Muscle layer of colon (tissue), 2 donors: ENCODE results near the gene SLC66A1.
"Not testable (repeated sequence)": the region's sequence is repeated elsewhere in the genome, so short reads cannot be mapped to it uniquely, and the experiment has no call there.

Experiments used
- H3K27ac ChIP-seq: one replicate; pipeline ENCODE4 v1.7.0; 2013; ENCODE audit warnings: low read depth, mild to moderate bottlenecking, low read length, moderate library complexity
- H3K27me3 ChIP-seq, 2 donors: one replicate each; pipeline ENCODE4 v1.7.0; 2013; ENCODE audit warnings: low read length in 2 of 2, mild to moderate bottlenecking in 2 of 2; ENCODE audit not compliant: insufficient read depth in 2 of 2, control insufficient read depth in 1 of 2
- H3K36me3 ChIP-seq: one replicate; pipeline ENCODE4 v1.7.0; 2013; ENCODE audit warnings: mild to moderate bottlenecking, low read length; ENCODE audit not compliant: insufficient read depth
- H3K4me1 ChIP-seq: one replicate; pipeline ENCODE4 v1.7.0; 2013; ENCODE audit warnings: mild to moderate bottlenecking, low read length; ENCODE audit not compliant: insufficient read depth
- H3K4me3 ChIP-seq, 2 donors: one replicate each; pipeline ENCODE4 v1.7.0; 2013; ENCODE audit warnings: low read length in 2 of 2, low read depth in 1 of 2, mild to moderate bottlenecking in 1 of 2, moderate library complexity in 1 of 2
- H3K9ac ChIP-seq: one replicate; pipeline ENCODE4 v1.7.0; 2013; ENCODE audit warnings: low read length
- H3K9me3 ChIP-seq: one replicate; pipeline ENCODE4 v1.7.0; 2013; ENCODE audit warnings: mild to moderate bottlenecking, low read length
- donor health status: abdominal sarcoma.
- donor health status: Adenocarcinoma of cecum.

Gene SLC66A1

DNA sequence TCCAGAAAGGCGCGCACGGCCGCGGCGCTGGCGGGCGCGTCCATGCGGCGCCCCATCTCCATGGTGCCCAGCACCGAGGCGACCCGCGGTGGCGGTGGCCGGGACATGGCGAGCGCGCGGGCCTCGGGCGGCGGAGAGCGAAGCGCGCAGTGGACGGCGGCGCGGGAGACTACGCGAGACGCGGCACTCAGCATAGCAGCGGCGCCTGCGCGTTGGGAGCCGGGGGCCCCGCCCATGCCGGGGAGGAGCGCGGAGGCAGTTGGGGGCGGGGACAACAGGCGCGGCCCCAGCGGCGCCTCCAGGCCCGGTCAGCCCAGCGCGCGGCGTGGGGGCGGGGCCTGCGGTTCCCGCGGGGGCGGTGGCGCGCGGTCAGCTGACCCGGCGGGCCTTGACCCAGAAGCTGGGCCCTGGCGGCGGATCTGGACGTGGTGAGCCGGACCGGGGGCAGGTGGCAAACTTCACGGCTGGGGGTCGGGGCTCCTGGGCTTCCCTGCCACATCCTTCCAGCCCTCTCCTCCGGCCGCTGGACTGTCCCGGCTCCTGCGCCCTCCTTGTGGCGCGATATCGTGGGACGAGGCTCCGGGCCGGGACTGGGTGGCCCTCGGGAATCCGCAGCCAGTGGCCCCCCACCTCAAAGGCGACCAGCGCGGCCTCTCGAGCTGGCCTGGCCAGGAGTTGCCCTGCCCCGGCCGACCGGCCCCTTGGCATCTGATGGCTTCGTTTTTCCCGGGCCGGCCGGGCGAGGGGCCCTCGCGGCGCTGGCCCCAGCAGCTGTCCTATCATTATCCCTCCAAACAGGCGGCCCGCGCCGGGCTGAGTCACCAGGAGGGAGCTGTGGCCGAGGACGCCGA lies at the start of gene SLC66A1, which contains the start of gene AKR7A2:
Gene SLC66A1, plus strand, starts transcription at position 396 of the 851 bp plus-strand sequence. CDS start 5,352 bp downstream, outside the sequence.
Gene AKR7A2, minus strand, starts transcription at position 214 of the 851 bp plus-strand sequence. Its CDS starts 20 bp downstream, at position 194.
- H3K4me3 ChIP-seq, result peak within 1 kb of the TSS; percentile 81 to 88
- H3K4me1 ChIP-seq, result peaks cover 23% of the 10 kb centered on the region
- peaks cover 22% of the 10 kb centered on the region for H3K36me3 ChIP-seq
- H3K27me3 ChIP-seq, result no peaks in the 10 kb centered on the region
- no peaks in the 10 kb centered on the region for H3K9me3 ChIP-seq
- peak within 1 kb of the TSS; percentile 68 for H3K9ac ChIP-seq
- H3K27ac ChIP-seq, result peak within 1 kb of the TSS; percentile 85

DNA sequence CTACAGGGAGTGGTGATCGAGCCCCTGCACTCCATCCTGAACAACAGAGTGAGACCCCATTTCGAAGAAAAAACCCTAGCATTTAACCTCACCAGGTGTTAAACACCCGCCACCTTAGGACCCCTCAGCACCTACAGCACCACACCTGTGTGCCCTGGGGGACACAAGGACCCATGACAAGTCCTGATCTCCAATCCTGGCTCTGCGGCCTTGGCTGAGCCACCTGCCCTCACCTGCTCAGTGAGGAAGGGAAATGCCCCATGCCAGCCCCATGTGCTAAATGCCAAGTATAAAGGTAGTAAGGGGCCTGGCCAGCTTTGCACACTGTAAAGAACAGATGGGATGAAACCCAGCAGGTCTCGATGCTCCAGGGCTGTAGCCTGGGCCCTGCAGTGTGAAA lies 49.4 kb upstream of the SLC66A1 start:
- H3K9ac ChIP-seq, result no peak overlapping the region
- no peaks in the 10 kb centered on the region for H3K9me3 ChIP-seq
- H3K36me3 ChIP-seq, result peaks cover 19% of the 10 kb centered on the region
- H3K27ac ChIP-seq, result no peak overlapping the region
- no peaks in the 10 kb centered on the region for H3K27me3 ChIP-seq
- no peak overlapping the region for H3K4me3 ChIP-seq
- H3K4me1 ChIP-seq, result no peaks in the 10 kb centered on the region

- Histone ChIP-seq H3K27me3 (no peaks in the 10 kb centered on the region), H3K27ac (no peak overlapping the region), H3K9ac (no peak overlapping the region), H3K9me3 (no peaks in the 10 kb centered on the region), H3K4me3 (no peak overlapping the region), H3K36me3 (no peaks in the 10 kb centered on the region), H3K4me1 (no peaks in the 10 kb centered on the region)
These were observed 43.7 kb upstream of the SLC66A1 start for GRCh38 chr1:19268445-19268844.

- not testable (repeated sequence) for H3K9ac ChIP-seq, H3K36me3 ChIP-seq, H3K4me1 ChIP-seq, H3K9me3 ChIP-seq, H3K27me3 ChIP-seq, H3K4me3 ChIP-seq, H3K27ac ChIP-seq
These were observed 42.4 kb upstream of the SLC66A1 start for GRCh38 chr1:19269427-19270342.

DNA sequence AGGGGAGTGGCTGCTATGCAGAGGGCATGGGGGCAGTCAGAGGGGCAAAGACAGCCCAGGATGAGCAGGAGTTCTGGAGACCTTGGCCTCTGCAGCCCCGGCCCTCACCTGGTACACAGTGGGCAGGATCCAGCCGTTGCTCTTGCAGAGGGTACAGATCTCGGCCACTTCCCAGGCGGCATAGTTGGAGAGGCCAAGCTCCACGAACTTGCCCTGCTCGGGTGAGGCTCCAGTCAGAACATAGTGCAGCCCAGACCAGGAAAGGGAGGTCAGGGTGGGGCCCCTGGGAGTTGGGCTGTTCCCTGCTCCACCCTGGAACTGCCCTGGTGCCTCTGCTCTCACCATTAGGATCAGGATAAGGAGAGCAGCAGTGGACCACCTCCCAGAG lies 41.8 kb upstream of the SLC66A1 start:
- not testable (repeated sequence) for H3K4me3 ChIP-seq, H3K27me3 ChIP-seq, H3K9ac ChIP-seq, H3K9me3 ChIP-seq, H3K27ac ChIP-seq, H3K4me1 ChIP-seq, H3K36me3 ChIP-seq

- Histone ChIP-seq H3K27ac (no peak overlapping the region), H3K4me1 (no peaks in the 10 kb centered on the region), H3K9me3 (no peaks in the 10 kb centered on the region)
These were observed 40.1 kb upstream of the SLC66A1 start for GRCh38 chr1:19272064-19272463.

DNA sequence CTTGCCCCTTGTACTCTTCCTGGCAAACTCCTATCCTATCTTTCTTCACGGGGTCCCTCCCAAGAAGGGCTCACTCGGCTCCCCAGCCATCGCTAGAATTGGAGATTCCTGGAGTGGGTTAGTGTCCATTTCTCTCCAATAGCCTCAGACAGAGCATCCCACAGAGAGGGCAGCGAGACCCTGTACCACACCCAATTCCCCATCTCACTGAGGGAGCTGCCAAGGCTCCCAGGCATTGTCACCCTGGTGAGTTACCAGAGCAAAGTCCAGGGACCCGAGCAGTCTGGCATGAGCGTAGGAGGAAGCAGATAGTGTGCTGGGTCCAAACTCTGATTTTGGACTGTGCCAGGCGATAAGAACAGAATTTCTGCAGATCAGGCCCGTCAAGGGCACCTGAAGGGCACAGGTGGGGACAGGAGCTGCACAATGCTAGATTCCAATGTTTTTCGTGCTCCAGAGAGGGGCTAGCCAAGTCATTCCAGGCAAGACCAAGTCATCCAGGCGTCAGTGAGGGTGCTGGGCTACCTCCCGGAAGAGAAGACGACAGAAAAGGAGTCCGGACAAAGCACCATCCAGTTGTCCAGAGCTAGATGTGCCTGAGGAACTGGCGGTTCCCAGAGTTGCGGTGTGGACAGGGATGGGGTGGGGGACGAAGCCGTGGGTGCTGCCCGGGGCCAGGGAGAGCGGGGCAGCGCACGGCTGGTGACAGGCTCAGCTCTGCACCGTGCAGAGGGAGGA lies 38.9 kb upstream of the SLC66A1 start:
- no peak overlapping the region for H3K4me3 ChIP-seq

More at GRCh38 chr1:19272064-19272463, 40.1 kb upstream of the SLC66A1 start:
- Histone ChIP-seq H3K36me3 (no peaks in the 10 kb centered on the region), H3K9ac (no peak overlapping the region), H3K27me3 (peaks cover 6 to 7% of the 10 kb centered on the region in 2 donors), H3K4me3 (no peak overlapping the region)

DNA sequence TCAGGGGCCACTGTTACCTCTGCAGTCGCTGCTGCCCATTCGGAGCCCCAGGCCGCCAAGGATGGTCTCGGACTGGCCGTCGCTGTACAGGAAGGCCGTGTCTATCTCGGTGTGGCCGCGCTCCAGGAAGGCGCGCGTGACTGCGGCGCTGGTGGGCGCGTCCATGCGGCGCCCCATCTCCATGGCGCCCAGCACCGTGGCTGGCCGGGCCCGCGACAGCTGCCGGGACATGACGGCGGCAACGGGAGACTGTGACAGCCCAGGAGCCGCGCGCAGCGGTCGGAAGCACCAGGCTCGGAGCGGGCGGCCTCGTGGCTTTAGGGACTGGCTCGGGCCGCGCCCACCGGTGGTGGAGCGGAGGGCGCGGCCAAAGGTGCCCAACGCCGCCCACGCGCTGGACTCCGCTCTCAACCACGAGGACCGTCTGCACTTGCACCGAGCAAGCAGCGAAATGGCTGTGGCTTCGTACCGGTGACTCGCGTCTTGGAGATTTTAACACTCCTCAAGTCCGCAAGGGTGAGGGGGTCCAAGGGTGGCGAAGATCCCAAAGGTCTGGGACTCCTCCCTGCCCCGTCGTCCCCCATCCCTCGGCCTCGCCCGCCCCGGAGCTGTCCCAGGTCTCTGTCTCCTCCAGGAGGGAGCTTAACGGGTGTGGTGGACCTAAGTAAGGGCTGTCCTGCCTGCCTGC lies 38.1 kb upstream of the SLC66A1 start:
- not testable (repeated sequence) for H3K27me3 ChIP-seq, H3K27ac ChIP-seq, H3K9me3 ChIP-seq, H3K36me3 ChIP-seq, H3K9ac ChIP-seq, H3K4me1 ChIP-seq, H3K4me3 ChIP-seq

More for the DNA sequence above, 38.9 kb upstream of the SLC66A1 start:
- Histone ChIP-seq H3K9me3 (no peaks in the 10 kb centered on the region), H3K36me3 (no peaks in the 10 kb centered on the region), H3K27me3 (peaks cover 6 to 7% of the 10 kb centered on the region in 2 donors), H3K4me1 (no peaks in the 10 kb centered on the region), H3K27ac (no peak overlapping the region), H3K9ac (no peak overlapping the region)

GRCh38 chr1:19274636-19275035 lies 37.5 kb upstream of the SLC66A1 start:
- Histone ChIP-seq H3K36me3 (no peaks in the 10 kb centered on the region), H3K9me3 (no peaks in the 10 kb centered on the region), H3K4me1 (no peaks in the 10 kb centered on the region), H3K27me3 (peaks cover 6 to 7% of the 10 kb centered on the region in 2 donors), H3K27ac (no peak overlapping the region), H3K4me3 (no peak overlapping the region), H3K9ac (no peak overlapping the region)

- Histone ChIP-seq H3K36me3 (no peaks in the 10 kb centered on the region), H3K9ac (no peak overlapping the region), H3K27me3 (no peaks in the 10 kb centered on the region), H3K9me3 (no peaks in the 10 kb centered on the region), H3K27ac (no peak overlapping the region), H3K4me3 (no peak overlapping the region), H3K4me1 (peaks cover 1% of the 10 kb centered on the region)
These were observed 28.2 kb upstream of the SLC66A1 start for GRCh38 chr1:19283891-19284290.
